Measurements from ENCODE around the gene STK39. TPM values are rescaled to one million over a fixed set of nuclear protein-coding genes. Genes with fewer than 3 reads are reported as not detected.

The STK39 gene
- total and polyA plus RNA-seq, 2 donors (not counting 1 experiment from before 2014, with no cell fraction given), result 16.7 to 30.1 TPM

DNA sequence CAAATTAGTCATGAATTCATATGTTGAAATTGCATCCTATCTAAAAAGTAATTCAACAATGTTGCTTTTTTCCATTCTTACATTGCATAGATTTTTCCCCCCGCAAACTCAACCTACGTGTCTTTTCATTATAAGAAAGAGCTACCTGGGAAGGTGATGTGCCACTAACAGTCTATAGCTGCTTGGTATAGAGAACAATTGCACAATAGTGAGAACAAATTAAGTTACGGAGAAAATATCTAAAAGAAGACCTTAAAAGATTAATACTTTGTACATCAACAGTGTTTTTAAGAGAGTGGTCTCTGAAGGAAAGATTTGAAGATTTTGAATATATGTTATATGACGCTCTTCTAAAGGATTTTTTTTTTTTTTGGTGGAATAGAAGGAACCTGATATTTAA is 111.8 kb downstream of the STK39 start:
- Histone ChIP-seq H3K4me1 (ENCODE audit: control insufficient read depth, extremely low read depth, insufficient read depth, low read length) (peaks cover 4% of the 10 kb centered on the region), H3K27ac (ENCODE audit: insufficient read depth, low read length) (no peak overlapping the region), H3K27me3 (ENCODE audit: control insufficient read depth, insufficient read depth, low read length) (no peaks in the 10 kb centered on the region), H2AFZ (ENCODE audit: low read length) (no peak overlapping the region), H3K79me2 (ENCODE audit: control insufficient read depth, insufficient read depth, low read length) (no peaks in the 10 kb centered on the region), H3K9ac (ENCODE audit: insufficient read depth, low read length) (no peak overlapping the region), H3K4me3 (replicated peaks in 1 of 4; ENCODE audit: control extremely low read depth in 1 of 4, insufficient read depth in 1 of 4, low read depth in 3 of 4, low read length in 4 of 4) (no peak overlapping the region), H3K36me3 (ENCODE audit: control insufficient read depth, insufficient read depth, low read length) (peaks cover 2% of the 10 kb centered on the region), H3K4me2 (ENCODE audit: extremely low read depth, insufficient read depth, low read length) (no peak overlapping the region), H4K20me1 (ENCODE audit: control insufficient read depth, extremely low read depth, insufficient read depth, low read length) (no peaks in the 10 kb centered on the region), H3K9me3 (ENCODE audit: control insufficient read depth, insufficient read depth, low read depth, low read length) (no peaks in the 10 kb centered on the region)
- DNase-seq (ENCODE audit: low read depth in 2 of 2), result peak in 1 of 2 donors; percentile 19
- TF ChIP-seq EZH2 (IDR thresholded peaks at IDR 0.05; ENCODE audit: low read length, missing control alignments), result no peak
- TF ChIP-seq, protein P1, sequence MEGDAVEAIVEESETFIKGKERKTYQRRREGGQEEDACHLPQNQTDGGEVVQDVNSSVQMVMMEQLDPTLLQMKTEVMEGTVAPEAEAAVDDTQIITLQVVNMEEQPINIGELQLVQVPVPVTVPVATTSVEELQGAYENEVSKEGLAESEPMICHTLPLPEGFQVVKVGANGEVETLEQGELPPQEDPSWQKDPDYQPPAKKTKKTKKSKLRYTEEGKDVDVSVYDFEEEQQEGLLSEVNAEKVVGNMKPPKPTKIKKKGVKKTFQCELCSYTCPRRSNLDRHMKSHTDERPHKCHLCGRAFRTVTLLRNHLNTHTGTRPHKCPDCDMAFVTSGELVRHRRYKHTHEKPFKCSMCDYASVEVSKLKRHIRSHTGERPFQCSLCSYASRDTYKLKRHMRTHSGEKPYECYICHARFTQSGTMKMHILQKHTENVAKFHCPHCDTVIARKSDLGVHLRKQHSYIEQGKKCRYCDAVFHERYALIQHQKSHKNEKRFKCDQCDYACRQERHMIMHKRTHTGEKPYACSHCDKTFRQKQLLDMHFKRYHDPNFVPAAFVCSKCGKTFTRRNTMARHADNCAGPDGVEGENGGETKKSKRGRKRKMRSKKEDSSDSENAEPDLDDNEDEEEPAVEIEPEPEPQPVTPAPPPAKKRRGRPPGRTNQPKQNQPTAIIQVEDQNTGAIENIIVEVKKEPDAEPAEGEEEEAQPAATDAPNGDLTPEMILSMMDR (conservative IDR thresholded peaks at IDR 0.05 in 1 of 2, IDR thresholded peaks at IDR 0.05 in 1 of 2; ENCODE audit: low read depth in 1 of 2, low read length in 2 of 2), result no peak

DNA sequence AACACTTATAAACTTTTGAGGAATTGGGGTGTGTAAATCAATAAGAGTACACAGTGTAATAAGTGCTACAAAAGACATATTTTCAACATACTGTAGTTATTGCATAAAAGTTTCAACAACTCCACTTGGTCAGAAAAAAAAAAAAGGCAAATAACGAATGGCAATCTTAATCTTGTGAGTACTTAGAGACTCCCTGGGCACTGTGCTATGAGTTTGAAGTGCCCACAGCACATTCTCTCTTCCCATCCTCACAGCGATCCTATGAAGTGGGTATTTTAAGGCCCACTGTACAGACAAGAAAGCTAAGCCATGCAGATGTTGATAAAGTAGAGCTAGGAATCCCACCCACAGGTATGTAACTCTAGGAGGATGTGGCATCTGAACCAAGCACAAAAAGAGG is 112.3 kb downstream of the STK39 start:
- no peaks in the 10 kb centered on the region for H4K20me1 ChIP-seq (ENCODE audit: control insufficient read depth, extremely low read depth, insufficient read depth, low read length)
- H3K79me2 ChIP-seq (ENCODE audit: control insufficient read depth, insufficient read depth, low read length), result no peaks in the 10 kb centered on the region
- H2AFZ ChIP-seq (ENCODE audit: low read length), result no peak overlapping the region
- H3K27me3 ChIP-seq (ENCODE audit: control insufficient read depth, insufficient read depth, low read length), result no peaks in the 10 kb centered on the region
- peaks cover 4% of the 10 kb centered on the region for H3K36me3 ChIP-seq (ENCODE audit: control insufficient read depth, insufficient read depth, low read length)
- no peak overlapping the region for H3K9ac ChIP-seq (ENCODE audit: insufficient read depth, low read length)
- H3K4me3 ChIP-seq (replicated peaks in 1 of 4; ENCODE audit: control extremely low read depth in 1 of 4, insufficient read depth in 1 of 4, low read depth in 3 of 4, low read length in 4 of 4), result no peak overlapping the region
- H3K27ac ChIP-seq (ENCODE audit: insufficient read depth, low read length), result no peak overlapping the region
- no peak for TF ChIP-seq EZH2 (IDR thresholded peaks at IDR 0.05; ENCODE audit: low read length, missing control alignments)
- TF ChIP-seq, protein P1 (conservative IDR thresholded peaks at IDR 0.05 in 1 of 2, IDR thresholded peaks at IDR 0.05 in 1 of 2; ENCODE audit: low read depth in 1 of 2, low read length in 2 of 2), result no peak
- peak overlapping the region; percentile 20 for H3K4me2 ChIP-seq (ENCODE audit: extremely low read depth, insufficient read depth, low read length)
- no peak for DNase-seq (ENCODE audit: low read depth in 2 of 2)
- no peaks in the 10 kb centered on the region for H3K9me3 ChIP-seq (ENCODE audit: control insufficient read depth, insufficient read depth, low read depth, low read length)
- peaks cover 4% of the 10 kb centered on the region for H3K4me1 ChIP-seq (ENCODE audit: control insufficient read depth, extremely low read depth, insufficient read depth, low read length)

DNA sequence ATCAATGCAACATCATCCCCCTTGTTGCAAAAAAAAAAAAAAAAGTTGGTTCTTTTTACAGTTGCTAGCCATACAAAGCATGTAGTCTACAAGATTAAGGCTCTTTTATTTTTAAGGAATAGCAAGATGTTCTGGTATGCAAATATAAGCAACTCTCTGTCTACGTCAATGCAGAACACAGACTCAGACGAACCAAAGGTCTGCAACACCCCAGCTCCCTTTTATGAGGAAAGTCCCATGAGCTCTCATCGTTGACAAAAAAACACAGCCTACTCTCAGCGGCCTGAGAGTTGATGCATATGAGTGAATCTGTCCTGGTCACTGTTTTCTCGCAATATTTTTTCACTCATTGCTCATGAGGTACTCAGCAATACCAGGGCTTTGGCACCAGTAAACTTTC is 112.9 kb downstream of the STK39 start:
- Histone ChIP-seq H4K20me1 (ENCODE audit: control insufficient read depth, extremely low read depth, insufficient read depth, low read length) (no peaks in the 10 kb centered on the region), H2AFZ (ENCODE audit: low read length) (no peak overlapping the region), H3K4me2 (ENCODE audit: extremely low read depth, insufficient read depth, low read length) (no peak overlapping the region), H3K27me3 (ENCODE audit: control insufficient read depth, insufficient read depth, low read length) (no peaks in the 10 kb centered on the region), H3K79me2 (ENCODE audit: control insufficient read depth, insufficient read depth, low read length) (no peaks in the 10 kb centered on the region), H3K4me3 (replicated peaks in 1 of 4; ENCODE audit: control extremely low read depth in 1 of 4, insufficient read depth in 1 of 4, low read depth in 3 of 4, low read length in 4 of 4) (no peak overlapping the region), H3K9ac (ENCODE audit: insufficient read depth, low read length) (no peak overlapping the region), H3K9me3 (ENCODE audit: control insufficient read depth, insufficient read depth, low read depth, low read length) (no peaks in the 10 kb centered on the region), H3K36me3 (ENCODE audit: control insufficient read depth, insufficient read depth, low read length) (peaks cover 3% of the 10 kb centered on the region), H3K27ac (ENCODE audit: insufficient read depth, low read length) (no peak overlapping the region), H3K4me1 (ENCODE audit: control insufficient read depth, extremely low read depth, insufficient read depth, low read length) (peaks cover 4% of the 10 kb centered on the region)
- TF ChIP-seq, protein P1 (conservative IDR thresholded peaks at IDR 0.05 in 1 of 2, IDR thresholded peaks at IDR 0.05 in 1 of 2; ENCODE audit: low read depth in 1 of 2, low read length in 2 of 2), result no peak
- no peak for TF ChIP-seq EZH2 (IDR thresholded peaks at IDR 0.05; ENCODE audit: low read length, missing control alignments)
- DNase-seq (ENCODE audit: low read depth in 2 of 2), result no peak

Measured in fibroblast of lung (primary cell).